GM21515 (cell line): ENCODE results near the gene BMP10.
"Not testable (repeated sequence)": the region's sequence is repeated elsewhere in the genome, so short reads cannot be mapped to it uniquely, and the experiment has no call there.

Source experiments
- ATAC-seq: cut with Tn5 transposase; IDR thresholded peaks from one replicate; pipeline ENCODE4 v1.9.1; 2021; ENCODE audit not compliant: unreplicated experiment

Gene BMP10

DNA sequence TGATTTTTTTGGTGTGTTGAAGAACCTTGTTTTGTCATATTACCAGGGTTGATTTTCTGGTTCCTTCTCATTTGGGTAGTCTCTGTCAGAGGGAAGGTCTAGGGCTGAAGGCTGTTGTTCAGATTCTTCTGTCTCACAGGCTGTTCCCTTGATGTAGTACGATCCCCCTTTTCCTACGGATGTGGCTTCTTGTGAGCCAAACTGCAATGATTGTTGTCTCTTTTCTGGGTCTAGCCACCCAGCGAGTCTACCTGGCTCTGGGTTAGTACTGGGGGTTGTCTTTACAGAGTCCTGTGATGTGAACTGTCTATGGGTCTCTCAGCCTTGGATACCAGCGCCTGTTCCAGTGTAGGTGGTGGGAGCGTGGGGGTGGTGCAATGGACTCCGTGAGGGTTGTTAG is 24.8 kb upstream of the BMP10 start:
- ATAC-seq = not testable (repeated sequence)

DNA sequence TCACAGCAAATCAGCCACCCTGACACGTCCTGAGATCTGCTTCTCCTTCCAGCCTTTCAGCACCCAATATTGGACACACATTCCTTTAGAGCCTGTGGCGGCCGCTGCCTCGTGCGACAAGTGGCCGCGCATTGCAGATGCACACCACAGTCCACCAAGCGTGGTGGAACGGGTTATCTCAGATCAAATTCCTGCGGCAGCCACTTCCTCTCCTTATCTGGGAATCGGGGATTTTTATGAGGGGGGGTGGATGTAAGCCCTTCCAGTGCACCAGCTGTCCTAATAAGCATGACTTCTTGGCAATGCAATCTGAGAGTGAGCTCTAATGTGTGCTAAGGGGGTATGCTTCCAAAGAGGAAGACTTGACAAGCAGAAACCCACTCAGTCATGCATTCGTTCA is 18.3 kb upstream of the BMP10 start:
- no peak for ATAC-seq

DNA sequence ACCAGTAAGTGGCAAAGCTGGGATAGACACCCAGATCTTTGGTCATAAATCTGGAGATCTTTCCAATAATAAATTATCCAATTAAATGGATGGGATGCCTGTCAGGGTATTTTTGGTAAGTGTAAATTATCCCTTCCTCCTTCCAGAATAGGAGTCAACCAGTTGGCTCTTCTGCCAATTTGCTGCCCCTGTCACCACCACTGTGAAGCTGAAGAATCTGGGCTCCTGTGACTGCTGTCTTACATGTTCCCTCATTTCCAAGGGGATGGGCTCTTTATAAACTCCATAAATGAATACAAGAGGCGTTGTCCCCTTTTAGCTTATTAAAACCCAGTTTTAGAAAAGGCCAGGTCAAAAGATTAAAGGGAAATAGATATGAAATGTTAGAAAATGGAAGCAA is 17.8 kb upstream of the BMP10 start:
- no peak for ATAC-seq

DNA sequence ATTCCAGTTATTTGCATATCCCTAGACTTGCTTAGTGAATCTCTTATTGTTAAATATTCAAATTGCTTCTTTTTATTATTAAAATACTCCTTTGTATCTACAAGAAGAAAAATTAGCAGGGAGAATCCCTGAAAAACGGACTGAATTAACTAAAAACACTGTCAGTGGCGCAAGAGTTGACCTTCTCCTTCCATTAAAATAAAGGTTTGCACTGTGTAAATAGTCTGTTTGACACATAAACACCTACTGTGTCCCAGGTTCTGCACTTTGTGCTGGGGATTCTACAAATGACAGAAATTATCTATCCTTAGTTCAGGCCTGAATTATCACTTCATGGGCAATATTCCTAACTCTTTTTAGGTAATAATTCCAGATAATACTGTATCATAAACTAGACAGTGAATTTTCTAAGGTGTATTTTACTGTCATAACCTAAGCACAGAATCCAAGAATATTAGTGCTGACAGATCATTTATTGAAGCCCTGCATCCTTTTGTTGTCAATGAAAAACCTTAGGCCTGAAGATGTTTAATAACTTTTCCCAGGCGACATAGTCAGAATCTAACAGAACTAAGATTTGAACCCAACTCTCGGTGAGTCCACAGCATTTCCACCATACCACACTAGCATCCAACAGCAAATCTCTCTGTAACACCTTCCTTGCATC is 17.0 kb upstream of the BMP10 start:
- no peak for ATAC-seq

DNA sequence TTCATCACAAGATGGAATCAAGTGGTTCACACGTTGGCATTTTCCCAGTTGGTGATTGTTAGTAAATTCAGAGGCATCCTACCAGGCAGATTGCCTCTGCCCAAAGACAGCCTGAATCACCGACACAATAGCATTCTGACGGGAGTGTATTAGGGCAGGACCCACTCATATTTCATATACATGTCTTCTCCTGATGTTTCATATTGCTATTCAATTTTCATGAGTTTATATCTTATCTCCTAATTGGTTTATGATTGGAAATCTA is 14.5 kb upstream of the BMP10 start:
- ATAC-seq = no peak

DNA sequence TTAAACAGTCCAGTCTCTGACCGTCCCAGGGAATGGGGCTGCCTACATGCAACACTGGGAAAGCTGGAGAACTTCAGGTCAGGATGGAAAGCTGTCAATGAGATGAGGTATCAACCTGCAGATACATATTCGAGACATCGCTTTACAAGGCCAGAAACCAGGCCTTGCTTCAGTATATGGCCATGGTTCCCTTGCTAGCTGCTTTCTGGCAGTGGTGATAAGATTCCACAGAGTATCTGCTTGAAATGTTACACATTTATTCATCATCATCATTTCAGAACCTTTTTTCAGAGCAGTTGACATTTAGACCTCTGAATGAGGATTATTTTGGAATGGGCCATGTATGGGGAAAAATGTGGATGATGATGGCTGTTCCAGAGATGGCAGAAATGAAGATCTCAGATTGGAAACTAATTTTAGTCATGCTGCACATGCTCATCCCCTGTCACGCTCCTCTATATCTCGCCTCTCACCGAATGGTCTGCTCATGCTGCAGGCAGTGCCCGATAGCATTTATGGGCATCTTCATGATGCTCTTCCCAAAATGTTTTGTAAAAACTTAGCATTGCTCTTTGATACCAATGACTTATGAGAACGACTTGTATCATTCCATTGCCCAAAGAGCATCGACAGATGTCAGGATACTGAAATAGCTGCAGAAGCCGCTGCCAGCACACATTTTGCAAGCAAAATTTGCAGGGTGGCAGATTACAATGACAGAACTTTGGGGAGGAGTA is 14.0 kb upstream of the BMP10 start:
- no peak for ATAC-seq

DNA sequence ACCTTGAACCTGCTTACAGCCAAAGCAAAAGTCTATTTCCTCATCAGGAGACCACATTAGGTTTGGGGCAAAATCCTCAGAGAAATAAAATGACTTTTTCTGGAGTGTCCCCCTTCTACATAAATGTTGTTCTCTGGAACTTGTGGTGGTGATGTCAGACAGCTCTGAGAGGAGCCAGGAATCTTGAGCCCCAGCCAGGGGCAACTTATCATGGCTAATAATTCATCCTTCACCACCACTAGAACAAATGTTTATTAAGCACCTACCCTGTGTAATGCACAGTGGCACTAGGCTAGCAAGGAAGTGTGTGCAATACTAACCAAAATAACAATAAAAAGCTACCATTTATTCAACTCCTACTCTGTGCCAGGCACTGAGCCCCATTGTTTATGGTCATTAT is 9.0 kb upstream of the BMP10 start:
- ATAC-seq = no peak

DNA sequence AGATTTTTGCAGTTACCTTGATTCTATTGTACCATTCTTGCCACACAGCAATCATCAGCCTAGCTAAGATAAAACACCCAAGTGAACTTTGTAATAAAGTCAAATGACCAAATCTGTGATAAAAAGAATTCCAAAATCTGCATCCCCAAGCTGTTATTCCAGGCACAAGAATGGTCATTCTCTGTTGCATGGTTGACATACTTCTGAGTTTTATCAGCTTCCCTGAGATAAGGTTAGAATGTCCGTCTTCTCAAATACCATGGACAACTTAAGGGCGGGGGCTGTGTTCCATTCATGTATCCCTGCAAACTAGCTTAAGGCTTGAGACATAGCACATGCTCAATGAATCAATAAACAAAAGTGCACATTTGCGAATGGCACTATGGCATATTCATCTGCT is 8.1 kb upstream of the BMP10 start:
- no peak for ATAC-seq

DNA sequence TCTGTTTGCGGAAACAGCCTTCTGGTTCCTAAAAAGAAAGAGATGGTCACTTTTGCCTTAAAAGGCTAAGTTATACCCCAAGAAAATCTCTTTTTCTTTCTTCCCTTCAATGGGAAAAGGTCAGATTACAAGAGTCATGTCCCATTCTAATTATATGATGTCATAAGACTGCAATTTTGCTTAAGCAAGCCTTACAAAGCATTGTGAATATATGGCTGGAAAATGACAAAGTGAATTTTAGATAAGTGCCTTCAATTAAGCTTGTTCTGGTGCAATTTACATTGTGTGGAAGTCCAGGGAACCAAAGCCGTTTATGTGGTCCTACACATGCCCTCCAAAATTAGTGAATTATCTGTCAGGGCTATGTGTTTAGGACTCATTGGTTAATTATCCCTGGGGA is 7.6 kb upstream of the BMP10 start:
- no peak for ATAC-seq

DNA sequence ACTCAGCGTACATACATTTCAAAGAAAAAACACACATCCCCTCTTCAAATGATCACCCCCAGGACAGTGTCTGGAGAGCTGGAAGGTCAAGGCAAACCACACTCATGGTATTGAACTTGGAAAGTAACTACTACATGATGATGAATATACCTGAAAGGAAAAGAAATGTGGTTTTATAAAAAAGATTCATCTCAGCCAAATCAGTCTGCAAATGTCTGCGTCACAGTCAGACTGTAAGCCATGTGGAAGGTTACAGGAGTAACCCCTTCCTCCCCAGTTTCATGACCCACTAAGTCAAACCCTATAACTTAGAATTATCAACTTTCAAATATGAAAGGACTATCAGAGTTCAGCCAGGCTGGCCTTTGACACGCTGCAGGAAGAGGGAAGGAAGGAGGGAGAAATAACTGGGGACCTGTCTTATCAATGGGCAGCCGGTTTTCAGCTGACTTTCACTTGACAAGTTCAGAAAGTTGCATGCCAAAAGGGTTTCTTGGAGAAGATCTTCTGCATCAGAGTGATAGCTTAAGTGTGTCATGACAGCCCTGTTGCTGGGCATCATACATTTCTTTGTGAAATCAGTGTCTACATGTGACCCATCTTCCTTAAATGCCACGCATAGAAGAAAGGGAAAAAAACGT is 7.0 kb upstream of the BMP10 start:
- no peak for ATAC-seq

DNA sequence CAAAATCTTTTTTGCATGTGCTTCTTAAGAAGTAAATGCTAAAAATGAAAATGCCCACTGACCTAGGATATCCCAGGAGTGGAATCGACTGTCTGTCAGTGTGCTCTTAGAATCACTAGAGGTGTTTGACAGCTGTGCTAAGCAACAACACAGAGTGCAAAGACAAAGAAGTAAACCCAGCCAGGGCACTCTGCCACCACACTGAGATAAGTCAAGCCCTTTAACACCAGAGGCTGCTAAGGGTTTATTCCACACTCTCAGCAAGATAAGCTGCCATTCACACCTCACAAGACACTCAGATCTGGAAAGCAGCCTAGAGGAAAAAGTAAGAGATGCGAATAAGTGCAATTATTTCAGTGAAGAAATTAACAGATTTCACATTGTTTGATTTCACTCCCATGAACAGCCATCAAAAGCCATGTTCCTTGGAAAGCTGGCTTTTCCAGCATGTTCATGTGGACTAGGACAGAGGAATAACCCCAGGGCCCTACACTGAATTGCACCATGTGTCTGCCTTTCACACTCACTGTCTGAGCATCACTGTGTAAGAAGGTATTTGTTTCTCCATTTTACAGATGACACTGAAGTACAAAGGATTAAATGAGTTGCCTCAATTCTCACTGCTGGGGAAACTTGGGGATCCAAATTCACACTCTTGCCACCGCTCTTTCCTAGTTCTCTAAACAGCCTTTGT is 6.0 kb upstream of the BMP10 start:
- ATAC-seq = no peak

DNA sequence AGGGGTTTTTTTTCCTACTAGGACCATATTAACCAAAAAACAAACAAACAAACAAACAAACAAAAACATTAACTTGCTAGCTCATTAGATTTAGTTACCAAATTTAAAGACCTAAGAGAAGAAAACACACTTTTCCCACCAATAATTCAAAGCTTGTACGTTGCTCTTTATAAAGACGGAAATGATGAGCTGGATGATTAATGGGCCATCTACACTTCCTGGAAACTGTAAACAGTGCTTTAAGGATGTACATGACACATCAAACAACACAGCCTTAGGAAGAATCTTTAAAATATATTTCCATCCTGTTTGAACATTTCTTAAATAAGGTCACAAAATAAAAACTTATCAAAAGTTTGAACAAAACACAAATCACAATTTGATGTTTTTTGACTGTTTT is 982 bp downstream of the BMP10 start:
- no peak for ATAC-seq

DNA sequence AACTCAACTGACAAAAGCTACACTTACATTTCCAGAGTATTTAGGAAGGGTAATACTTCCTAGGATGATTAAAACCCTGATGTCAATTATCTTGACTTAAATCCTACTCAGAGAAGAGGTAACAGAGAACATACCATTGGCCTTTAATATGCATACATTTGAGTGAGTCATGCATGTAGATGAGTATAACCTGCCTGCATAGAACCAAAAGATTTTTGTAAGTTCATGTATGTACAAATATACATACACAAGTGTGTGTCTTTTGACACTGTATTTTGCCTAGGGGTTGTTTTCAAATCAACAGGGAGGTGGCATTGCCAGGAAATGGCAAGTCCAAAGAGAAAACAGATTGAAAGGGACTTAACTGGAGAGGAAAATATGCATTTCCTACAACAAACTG is 6.1 kb downstream of the BMP10 start:
- ATAC-seq = no peak

DNA sequence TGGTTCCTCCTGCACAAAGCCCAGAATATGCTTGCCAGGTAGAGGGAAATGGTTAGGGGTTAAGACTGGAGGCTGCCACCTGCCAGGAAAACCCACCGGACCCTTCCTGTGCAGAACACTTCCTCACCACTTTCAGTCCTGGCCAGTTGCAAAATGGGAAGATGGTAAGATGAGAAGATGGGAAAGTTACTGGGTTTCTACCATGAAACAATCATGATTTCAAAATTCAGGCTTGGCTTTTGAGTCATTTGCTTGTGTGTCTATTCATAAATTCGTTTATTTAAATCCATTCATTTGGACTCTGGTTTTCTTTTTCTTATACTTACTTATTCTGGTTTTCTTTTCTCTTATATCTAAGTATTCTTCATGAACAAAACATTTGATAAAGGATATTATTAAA is 7.2 kb downstream of the BMP10 start:
- no peak for ATAC-seq

DNA sequence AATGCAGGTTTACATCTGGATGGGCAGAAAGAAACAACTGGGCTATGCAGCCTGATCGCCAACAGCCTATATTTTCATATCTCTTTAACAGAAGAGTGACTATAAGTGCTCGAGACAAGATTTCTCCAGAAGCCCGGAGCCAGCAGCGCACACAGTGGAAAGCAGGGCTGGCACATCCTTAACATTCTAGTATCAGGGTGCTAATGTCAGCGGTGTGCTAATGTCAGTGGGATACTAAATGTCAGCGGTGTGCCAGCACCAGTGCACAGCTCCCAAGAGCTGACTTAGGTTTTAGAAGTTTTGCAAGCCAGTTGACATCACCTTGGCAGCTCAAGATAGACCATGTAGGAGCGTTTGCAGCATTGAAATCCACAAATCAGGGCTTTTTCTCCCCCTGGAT is 8.3 kb downstream of the BMP10 start:
- no peak for ATAC-seq

DNA sequence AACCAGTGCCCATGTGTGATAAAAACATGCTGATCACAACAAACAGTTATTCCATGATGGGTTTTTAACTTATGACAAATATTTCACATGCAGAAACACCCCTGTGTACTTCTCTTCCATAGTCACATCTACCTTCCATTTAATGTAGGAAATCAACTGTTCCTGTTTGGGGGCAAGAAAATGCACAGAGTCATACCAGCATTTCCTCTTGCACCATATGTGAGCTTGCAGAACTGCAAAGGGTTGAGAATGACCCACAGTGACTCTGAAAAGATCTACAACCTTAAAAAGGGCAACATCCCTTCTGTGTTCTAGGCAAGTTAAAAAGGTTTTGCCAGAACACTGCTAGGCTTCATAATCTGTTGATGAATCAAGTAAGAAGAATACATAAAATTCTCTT is 9.9 kb downstream of the BMP10 start:
- no peak for ATAC-seq

DNA sequence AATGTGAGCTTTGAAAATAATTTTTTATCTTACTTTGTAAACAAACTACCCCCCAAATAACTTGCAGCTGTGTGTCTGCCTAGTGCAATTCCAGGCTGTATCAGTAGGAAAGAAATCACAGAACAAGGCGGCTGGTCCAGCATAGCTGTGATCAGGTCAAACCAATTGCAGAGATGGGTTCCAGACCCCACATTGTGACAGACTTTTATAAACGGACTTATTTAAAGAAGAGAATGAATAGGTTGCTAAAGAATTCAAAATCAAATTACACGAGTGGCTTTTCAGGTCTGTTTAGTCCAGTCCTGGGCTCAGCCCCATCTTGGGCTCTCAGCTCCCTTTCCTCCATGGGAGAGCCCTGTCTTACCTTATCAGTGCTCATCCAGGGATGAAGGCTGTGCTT is 11.1 kb downstream of the BMP10 start:
- no peak for ATAC-seq

DNA sequence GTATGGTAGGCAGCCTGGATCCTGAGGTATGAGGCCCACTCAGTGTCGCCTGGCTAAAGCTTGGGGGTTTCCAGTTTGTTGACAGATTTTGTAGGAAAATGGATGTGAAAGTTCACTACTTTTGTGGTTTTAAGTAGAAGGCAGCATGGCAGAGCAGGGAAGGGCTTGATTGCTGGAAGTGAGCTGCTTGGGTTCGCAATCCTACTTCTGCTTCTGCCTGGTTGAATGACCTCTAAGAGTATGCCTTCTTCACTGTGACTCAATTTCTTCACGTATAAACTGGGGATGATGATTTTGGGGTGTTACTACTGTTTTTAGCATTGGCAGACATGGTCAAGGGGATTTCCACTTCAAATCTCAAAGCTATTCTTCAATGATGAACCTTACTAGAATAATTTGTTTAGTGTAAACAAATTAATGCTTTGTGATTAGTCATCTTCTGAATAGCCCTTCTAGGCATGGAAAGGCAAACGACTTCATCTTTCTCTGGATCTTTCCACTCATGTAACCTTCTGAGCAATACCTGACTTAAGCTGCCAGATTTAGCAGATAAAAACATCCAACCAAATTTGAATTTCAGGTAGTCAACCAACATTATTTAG is 13.2 kb downstream of the BMP10 start:
- no peak for ATAC-seq

DNA sequence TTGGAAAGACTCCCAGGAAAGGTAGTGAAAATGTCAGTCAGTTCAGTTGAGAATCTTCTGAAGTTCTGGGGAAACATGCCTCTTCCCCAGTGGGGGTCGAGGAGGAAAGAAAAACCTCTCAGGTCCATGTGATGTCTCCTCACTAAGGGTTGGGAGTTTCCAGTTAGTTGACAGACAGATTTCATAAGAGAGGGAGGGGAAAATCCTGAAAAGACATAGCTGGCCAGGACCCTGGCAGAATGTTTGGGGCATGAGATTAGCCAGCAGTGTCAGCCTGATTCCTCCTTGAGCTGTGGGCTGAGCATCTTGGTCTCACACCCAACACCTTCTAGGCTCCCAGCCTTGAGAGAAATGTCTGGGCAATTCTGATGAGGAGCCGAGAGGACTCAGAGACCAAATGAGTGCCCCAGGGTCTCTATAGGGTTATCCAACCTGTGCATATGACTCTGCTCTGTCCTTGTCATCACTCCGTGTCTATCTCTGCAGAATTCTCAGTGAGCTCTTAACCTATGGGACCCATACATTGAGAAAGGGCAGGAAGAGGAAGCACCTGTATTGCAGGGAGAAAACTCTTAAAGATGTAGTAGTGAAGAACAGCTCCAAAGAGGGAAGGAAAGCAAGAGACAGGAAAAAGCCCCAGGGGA is 13.9 kb downstream of the BMP10 start:
- ATAC-seq = no peak

DNA sequence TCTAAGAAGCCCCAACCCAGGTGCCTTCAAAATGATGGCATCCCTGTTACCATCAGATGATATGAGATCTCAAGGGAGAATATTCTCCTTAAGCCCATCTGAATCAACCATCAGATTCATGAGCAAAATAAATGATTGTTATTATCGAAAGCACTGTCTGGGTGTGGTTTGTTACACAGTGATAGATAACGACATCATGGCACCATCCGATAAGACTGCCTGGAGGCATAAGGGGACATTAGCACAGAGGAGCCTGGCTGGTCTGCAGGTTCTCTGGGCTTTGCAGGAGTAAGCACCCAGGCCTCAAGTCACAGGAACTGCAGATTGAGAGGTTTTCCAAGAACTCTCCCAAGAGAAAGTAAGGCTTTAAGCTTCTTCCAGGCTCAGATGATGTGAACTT is 15.6 kb downstream of the BMP10 start:
- ATAC-seq = no peak

DNA sequence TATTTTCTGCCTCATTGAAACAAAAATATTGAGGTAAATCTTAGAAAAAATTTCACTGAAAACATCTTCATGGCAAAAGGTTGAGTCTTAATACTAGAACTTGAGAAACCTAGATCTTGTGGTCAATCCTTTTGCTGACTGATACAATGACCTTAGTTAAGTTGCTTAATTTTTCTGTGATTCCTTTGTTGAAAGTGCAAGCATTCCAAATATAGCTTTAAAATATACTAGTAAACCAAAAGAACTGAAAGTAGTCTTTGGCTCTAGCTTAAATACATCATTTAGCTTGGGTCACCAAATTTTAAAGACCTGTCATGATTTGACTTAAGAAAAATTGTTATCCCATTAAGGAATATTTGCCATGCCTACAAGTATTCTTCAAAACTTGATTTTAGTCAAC is 16.7 kb downstream of the BMP10 start:
- ATAC-seq = no peak
